Midbrain (tissue), 1 donor: Measurements from ENCODE around the gene GJB6.
"Not testable (repeated sequence)": the region's sequence is repeated elsewhere in the genome, so short reads cannot be mapped to it uniquely, and the experiment has no call there.

Experiments used
- DNase-seq: peaks from one replicate; lab custom pipeline; 2025; lab: John Stamatoyannopoulos, UW

Gene GJB6

GRCh38 chr13:20231839-20232555, at the start of gene GJB6:
TSS of gene GJB6 (minus strand) at chr13:20232319. CDS start at chr13:20223480, 8,839 bp downstream.
- no peak for DNase-seq

GRCh38 chr13:20276901-20277300, 44.8 kb upstream of the GJB6 start:
- not testable (repeated sequence) for DNase-seq

GRCh38 chr13:20274466-20274865, 42.3 kb upstream of the GJB6 start:
- DNase-seq, result no peak

- DNase-seq, result no peak
These were observed 40.6 kb upstream of the GJB6 start for GRCh38 chr13:20272588-20273171.

GRCh38 chr13:20272104-20272503, 40.0 kb upstream of the GJB6 start:
- no peak for DNase-seq

- DNase-seq, result no peak
These were observed 39.3 kb upstream of the GJB6 start for GRCh38 chr13:20271441-20271840.

GRCh38 chr13:20270163-20270865, 38.2 kb upstream of the GJB6 start:
- DNase-seq, result no peak

- no peak for DNase-seq
These were observed 32.3 kb upstream of the GJB6 start for GRCh38 chr13:20264271-20265018.

- DNase-seq, result no peak
These were observed 31.4 kb upstream of the GJB6 start for GRCh38 chr13:20263393-20264044.

GRCh38 chr13:20258963-20259288, 26.8 kb upstream of the GJB6 start:
- no peak for DNase-seq

- peak; percentile 3 for DNase-seq
These were observed 26.3 kb upstream of the GJB6 start for GRCh38 chr13:20258208-20258962.

- no peak for DNase-seq
These were observed 22.0 kb upstream of the GJB6 start for GRCh38 chr13:20254076-20254475.

GRCh38 chr13:20249913-20250312, 17.8 kb upstream of the GJB6 start:
- DNase-seq, result no peak

GRCh38 chr13:20247963-20248362, 15.8 kb upstream of the GJB6 start:
- no peak for DNase-seq

- no peak for DNase-seq
These were observed 15.3 kb upstream of the GJB6 start for GRCh38 chr13:20247403-20247802.

- DNase-seq, result no peak
These were observed 9.5 kb upstream of the GJB6 start for GRCh38 chr13:20241593-20241992.

- no peak for DNase-seq
These were observed 7.6 kb upstream of the GJB6 start for GRCh38 chr13:20239748-20240147.

GRCh38 chr13:20232556-20233277, 598 bp upstream of the GJB6 start:
- DNase-seq, result no peak

- peak; percentile 39 for DNase-seq
These were observed 943 bp downstream of the GJB6 start for GRCh38 chr13:20230913-20231838.

- no peak for DNase-seq
These were observed 4.4 kb downstream of the GJB6 start for GRCh38 chr13:20227730-20228129.
